Activated T-cell treated with anti-CD3 and anti-CD28 coated beads, Interleukin-2, amount 50 U/mL, for 72 hours (primary cell): ENCODE measurements around the gene SIPA1L3. TPM values are rescaled to one million over a fixed set of nuclear protein-coding genes. Genes with fewer than 3 reads are reported as not detected.
"Not testable (repeated sequence)": the region's sequence is repeated elsewhere in the genome, so short reads cannot be mapped to it uniquely, and the experiment has no call there.

Experiments used
- ATAC-seq, 2 donors: fragments of 150-1000 bp; cut with Tn5 transposase; replicated peaks in 1 of 2; 2 replicates each; pipeline ENCODE4 v1.10.0; 2021; ENCODE audit warnings: moderate library complexity in 2 of 2, mild to moderate bottlenecking in 1 of 2
- DNase-seq, 2 donors: peaks; one replicate each; pipeline ENCODE4 v3.0.0; 2021 to 2022; ENCODE audit warnings: mixed read lengths in 1 of 2
- H3K27ac Mint-ChIP-seq: one replicate; pipeline ENCODE4 v1.8.0; 2022; ENCODE audit warnings: mild to moderate bottlenecking, moderate library complexity, mixed read lengths
- H3K27me3 Mint-ChIP-seq: one replicate; pipeline ENCODE4 v1.8.0; 2022; ENCODE audit warnings: low read depth, mixed read lengths
- H3K36me3 Mint-ChIP-seq, 2 donors: one replicate each; pipeline ENCODE4 v1.8.0; 2022; ENCODE audit warnings: mixed read lengths in 2 of 2, mild to moderate bottlenecking in 1 of 2; ENCODE audit not compliant: insufficient read depth in 2 of 2
- H3K4me1 Mint-ChIP-seq: one replicate; pipeline ENCODE4 v1.8.0; 2022; ENCODE audit warnings: low read depth, mixed read lengths
- H3K4me3 Mint-ChIP-seq, 2 donors: one replicate each; pipeline ENCODE4 v1.8.0; 2022; ENCODE audit warnings: mild to moderate bottlenecking in 2 of 2, mixed read lengths in 2 of 2, moderate library complexity in 2 of 2
- H3K9me3 Mint-ChIP-seq, 2 donors: one replicate each; pipeline ENCODE4 v1.8.0; 2022; ENCODE audit warnings: mixed read lengths in 2 of 2
- total RNA-seq, 2 donors: library from RNA; stranded (reverse); gene quantifications; one replicate each; pipeline ENCODE4 v1.2.3, GENCODE V29; 2022

SIPA1L3 gene
- total RNA-seq, 2 donors from 2014 or later, result 12.8 TPM

GRCh38 chr19:38064661-38065425 lies 157.8 kb downstream of the SIPA1L3 start:
- DNase-seq, result no peak
- H3K27me3 Mint-ChIP-seq, result no peaks in the 10 kb centered on the region
- no peak overlapping the region for H3K27ac Mint-ChIP-seq
- no peak for ATAC-seq
- H3K36me3 Mint-ChIP-seq, result no peaks in the 10 kb centered on the region
- H3K9me3 Mint-ChIP-seq, result no peaks in the 10 kb centered on the region
- peaks cover 5% of the 10 kb centered on the region for H3K4me1 Mint-ChIP-seq
- no peak overlapping the region for H3K4me3 Mint-ChIP-seq

DNA sequence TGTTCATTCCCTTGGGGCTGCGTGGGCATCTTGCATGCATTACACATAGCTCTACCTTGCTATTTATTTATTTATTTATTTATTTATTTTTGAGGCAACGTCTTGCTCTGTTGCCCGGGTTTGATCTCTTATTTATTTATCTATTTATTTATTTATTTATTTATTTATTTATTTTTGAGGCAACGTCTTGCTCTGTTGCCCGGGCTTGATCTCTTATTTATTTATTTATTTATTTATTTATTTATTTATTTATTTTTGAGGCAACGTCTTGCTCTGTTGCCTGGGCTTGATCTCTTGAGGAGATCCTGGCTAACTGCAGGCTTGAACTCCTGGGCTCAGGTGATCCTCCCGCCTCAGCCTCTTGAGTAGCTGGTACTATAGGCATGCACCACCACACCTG lies 158.8 kb downstream of the SIPA1L3 start:
- H3K9me3 Mint-ChIP-seq, H3K27ac Mint-ChIP-seq, H3K4me1 Mint-ChIP-seq, H3K4me3 Mint-ChIP-seq, DNase-seq, ATAC-seq, H3K36me3 Mint-ChIP-seq, H3K27me3 Mint-ChIP-seq: not testable (repeated sequence)

DNA sequence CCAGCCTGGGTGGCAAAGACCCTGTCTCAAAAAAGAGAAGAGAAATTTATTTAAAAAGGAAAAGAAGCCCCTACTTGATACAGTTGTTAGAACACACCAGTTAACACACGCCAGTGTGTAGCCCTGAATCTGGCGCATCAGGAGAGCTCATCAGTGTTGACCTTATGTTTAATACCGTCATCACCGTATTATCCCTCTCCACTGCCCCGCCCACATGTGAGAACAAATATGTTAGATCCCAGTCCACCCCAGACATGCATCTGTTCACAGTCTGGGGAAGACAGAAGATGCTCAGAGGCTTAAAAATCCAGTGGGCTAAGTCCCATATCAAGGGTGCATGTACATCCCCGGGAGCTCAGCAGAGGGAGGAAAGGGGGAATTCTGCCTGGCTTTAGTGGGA lies 161.8 kb downstream of the SIPA1L3 start:
- Mint-ChIP-seq H3K4me3 (no peak overlapping the region), H3K4me1 (no peaks in the 10 kb centered on the region), H3K27ac (no peak overlapping the region), H3K27me3 (no peaks in the 10 kb centered on the region), H3K9me3 (no peaks in the 10 kb centered on the region), H3K36me3 (no peaks in the 10 kb centered on the region)
- ATAC-seq (no peak), DNase-seq (no peak)

DNA sequence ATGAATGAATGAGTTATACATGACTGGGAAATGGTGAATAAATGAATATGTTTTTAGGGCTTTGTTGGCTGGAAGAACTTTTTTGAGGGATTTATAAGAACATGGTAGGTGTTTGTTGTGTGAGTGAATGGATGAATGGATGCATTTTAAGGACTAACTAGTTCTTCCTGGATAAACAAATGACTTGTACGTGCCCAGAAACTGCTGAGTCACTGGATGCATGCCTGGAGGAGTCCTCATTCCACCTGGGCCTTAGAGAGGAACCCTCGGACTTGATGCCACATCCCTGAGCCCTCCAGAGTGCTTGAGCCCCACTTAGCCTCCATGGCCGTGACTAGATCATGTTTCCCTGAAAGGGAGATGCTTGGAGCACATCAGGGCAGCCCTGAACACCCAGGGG lies 163.6 kb downstream of the SIPA1L3 start:
- Mint-ChIP-seq H3K36me3 (no peaks in the 10 kb centered on the region), H3K27me3 (no peaks in the 10 kb centered on the region), H3K27ac (no peak overlapping the region), H3K9me3 (no peaks in the 10 kb centered on the region), H3K4me3 (no peak overlapping the region), H3K4me1 (no peaks in the 10 kb centered on the region)
- ATAC-seq, result no peak
- DNase-seq, result no peak

GRCh38 chr19:38071054-38071453 lies 164.0 kb downstream of the SIPA1L3 start:
- not testable (repeated sequence) for H3K27me3 Mint-ChIP-seq, H3K36me3 Mint-ChIP-seq, H3K27ac Mint-ChIP-seq, ATAC-seq, DNase-seq, H3K9me3 Mint-ChIP-seq, H3K4me3 Mint-ChIP-seq, H3K4me1 Mint-ChIP-seq

GRCh38 chr19:38071647-38072046 lies 164.6 kb downstream of the SIPA1L3 start:
- DNase-seq (no peak), ATAC-seq (no peak)
- Mint-ChIP-seq H3K27ac (no peak overlapping the region), H3K9me3 (no peaks in the 10 kb centered on the region), H3K27me3 (no peaks in the 10 kb centered on the region), H3K4me3 (no peak overlapping the region), H3K4me1 (no peaks in the 10 kb centered on the region), H3K36me3 (no peaks in the 10 kb centered on the region)

DNA sequence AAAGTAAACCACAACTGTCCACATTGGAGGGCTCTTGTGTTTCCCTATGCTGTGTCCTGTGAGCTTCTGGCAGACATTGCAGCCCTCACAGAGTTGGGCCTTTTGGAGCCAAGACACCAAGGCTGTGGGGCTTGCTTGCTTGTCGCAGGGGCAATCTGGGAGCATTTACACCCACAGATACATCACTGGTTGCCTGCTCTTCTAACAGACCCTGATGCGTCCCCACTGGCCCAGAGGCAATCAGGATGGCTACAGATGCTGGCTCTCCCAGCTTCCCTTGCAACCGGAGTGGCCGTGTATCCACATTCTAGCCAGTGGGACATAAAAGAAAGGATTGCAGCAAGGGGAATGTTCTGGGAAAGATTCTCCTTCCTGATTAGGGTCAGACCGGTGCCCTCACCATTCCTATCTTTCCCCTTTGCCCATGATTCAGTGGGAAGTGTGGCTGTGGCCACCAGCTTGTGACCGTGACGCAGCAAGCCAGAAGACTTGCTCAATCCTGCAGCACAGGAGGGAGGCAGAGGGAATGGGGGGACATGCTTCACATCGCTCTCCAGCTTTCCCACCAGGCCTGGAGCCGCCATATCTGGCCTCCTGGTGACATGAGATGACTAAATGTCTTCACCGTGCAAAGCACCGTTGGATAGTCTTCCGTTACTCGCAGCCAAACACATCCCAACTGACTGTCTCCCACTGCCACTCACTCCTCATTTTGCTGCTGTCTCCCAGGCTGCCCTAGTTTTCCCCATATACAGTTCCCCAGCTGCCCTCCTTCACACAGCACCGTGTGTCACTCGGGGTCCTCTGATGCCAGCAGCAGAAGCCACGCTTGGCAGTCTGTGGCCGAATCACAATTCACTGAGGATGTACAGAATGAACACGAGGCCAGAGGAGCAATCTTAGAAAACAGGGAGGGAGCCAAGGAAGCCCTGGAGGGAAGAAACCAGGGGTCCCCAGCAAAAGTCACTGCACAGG lies 166.1 kb downstream of the SIPA1L3 start:
- H3K9me3 Mint-ChIP-seq, result no peaks in the 10 kb centered on the region
- H3K4me1 Mint-ChIP-seq, result no peaks in the 10 kb centered on the region
- no peak for ATAC-seq
- H3K36me3 Mint-ChIP-seq, result no peaks in the 10 kb centered on the region
- DNase-seq, result no peak
- no peaks in the 10 kb centered on the region for H3K27me3 Mint-ChIP-seq
- H3K4me3 Mint-ChIP-seq, result no peak overlapping the region
- no peak overlapping the region for H3K27ac Mint-ChIP-seq

GRCh38 chr19:38073841-38074685 lies 167.1 kb downstream of the SIPA1L3 start:
- ATAC-seq (no peak), DNase-seq (no peak)
- Mint-ChIP-seq H3K27me3 (no peaks in the 10 kb centered on the region), H3K4me3 (no peak overlapping the region), H3K36me3 (no peaks in the 10 kb centered on the region), H3K9me3 (no peaks in the 10 kb centered on the region), H3K4me1 (no peaks in the 10 kb centered on the region), H3K27ac (no peak overlapping the region)

DNA sequence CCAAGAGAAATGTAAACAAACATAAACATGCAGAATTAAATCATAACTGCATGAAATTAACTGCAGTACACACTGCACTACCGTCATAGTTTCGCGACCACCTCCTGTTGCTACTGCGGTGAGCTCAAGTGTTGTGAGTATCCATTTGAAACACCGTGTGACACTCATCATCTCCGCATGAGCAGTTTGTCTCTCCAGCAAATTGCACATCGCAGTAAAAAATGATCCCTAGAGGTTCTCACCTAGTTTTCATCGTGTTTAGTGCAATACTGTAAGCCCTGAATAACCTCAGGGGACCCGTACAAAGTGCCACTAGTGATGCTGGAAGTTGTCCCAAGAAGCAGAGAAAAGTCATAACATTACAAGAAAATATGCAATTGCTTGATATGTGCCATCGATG lies 169.3 kb downstream of the SIPA1L3 start:
- Mint-ChIP-seq H3K36me3 (peaks cover 0 to 3% of the 10 kb centered on the region in 2 donors), H3K27me3 (no peaks in the 10 kb centered on the region), H3K4me3 (no peak overlapping the region), H3K27ac (no peak overlapping the region), H3K9me3 (no peaks in the 10 kb centered on the region), H3K4me1 (peaks cover 19% of the 10 kb centered on the region)
- ATAC-seq, result no peak
- no peak for DNase-seq

DNA sequence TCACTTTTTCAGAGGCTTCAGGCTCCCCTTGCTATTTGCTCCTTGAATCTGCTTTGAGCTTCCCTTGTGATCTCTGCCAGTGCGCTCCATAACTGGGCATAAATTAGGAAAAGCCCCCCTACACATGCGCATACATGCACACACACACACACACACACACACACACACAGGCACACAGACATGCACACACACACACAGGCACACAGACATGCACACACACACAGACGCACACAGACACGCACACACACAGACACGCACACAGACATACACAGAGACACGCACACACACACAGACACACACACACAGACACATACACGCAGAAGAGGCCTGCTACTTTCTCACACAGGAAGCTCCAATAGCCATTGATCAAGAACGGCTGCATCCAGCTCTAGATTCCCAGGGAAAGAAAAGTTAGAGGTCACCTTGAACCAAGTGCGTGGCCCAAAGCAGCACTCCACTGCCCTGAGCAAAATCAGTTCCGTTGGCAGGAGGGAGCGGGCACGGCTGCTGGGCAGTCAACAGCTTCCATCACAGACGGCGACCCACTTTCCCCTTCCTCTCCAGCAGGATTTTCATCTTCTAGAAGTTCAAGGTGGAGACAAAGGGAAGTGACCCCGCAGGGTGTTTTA lies 171.4 kb downstream of the SIPA1L3 start:
- H3K36me3 Mint-ChIP-seq, result peaks cover 3 to 4% of the 10 kb centered on the region in 2 donors

GRCh38 chr19:38079926-38080380 lies 172.9 kb downstream of the SIPA1L3 start:
- H3K4me3 Mint-ChIP-seq, result peak overlapping the region; percentile 41 to 49
- no peaks in the 10 kb centered on the region for H3K9me3 Mint-ChIP-seq
- DNase-seq (no peak), ATAC-seq (peak; percentile 26 to 37)
- peak overlapping the region; percentile 45 for H3K27ac Mint-ChIP-seq
- H3K4me1 Mint-ChIP-seq, result peaks cover 19% of the 10 kb centered on the region
- peaks cover 3 to 4% of the 10 kb centered on the region in 2 donors for H3K36me3 Mint-ChIP-seq
- H3K27me3 Mint-ChIP-seq, result no peaks in the 10 kb centered on the region

More for the DNA sequence above, 171.4 kb downstream of the SIPA1L3 start:
- Mint-ChIP-seq H3K9me3 (no peaks in the 10 kb centered on the region), H3K4me3 (no peak overlapping the region), H3K4me1 (peaks cover 19% of the 10 kb centered on the region), H3K27me3 (no peaks in the 10 kb centered on the region), H3K27ac (no peak overlapping the region)
- no peak for DNase-seq
- ATAC-seq, result no peak

DNA sequence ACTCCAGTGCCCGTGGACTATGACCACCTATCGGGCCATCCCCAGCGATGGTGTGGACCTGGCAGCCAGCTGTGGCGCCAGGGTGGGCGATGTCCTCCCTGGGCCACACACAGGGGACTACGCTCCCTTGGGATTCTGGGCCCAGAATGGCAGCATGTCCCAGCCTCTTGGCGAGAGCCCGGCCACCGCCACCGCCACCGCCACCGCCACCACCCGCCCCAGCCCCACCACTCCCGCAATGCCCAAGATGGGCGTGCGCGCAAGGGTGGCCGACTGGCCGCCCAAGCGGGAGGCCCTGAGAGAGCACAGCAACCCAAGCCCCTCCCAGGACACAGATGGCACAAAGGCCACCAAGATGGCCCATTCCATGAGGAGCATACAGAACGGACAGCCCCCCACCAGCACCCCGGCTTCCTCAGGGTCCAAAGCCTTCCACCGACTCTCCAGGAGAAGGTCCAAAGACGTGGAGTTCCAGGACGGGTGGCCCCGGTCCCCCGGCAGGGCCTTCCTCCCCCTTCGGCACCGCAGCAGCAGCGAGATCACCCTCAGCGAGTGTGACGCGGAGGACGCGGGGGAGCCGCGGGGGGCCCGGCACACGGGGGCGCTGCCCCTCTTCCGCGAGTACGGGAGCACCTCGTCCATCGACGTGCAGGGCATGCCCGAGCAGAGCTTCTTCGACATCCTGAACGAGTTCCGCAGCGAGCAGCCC lies 174.7 kb downstream of the SIPA1L3 start:
- Mint-ChIP-seq H3K9me3 (no peaks in the 10 kb centered on the region), H3K4me3 (no peak overlapping the region), H3K36me3 (peaks cover 3 to 4% of the 10 kb centered on the region in 2 donors), H3K27ac (no peak overlapping the region), H3K27me3 (no peaks in the 10 kb centered on the region), H3K4me1 (peaks cover 19% of the 10 kb centered on the region)
- ATAC-seq, result peak in 1 of 2 donors; percentile 10
- no peak for DNase-seq
